AG04450 (cell line): ENCODE measurements around the gene CLN6. TPM values are rescaled to one million over a fixed set of nuclear protein-coding genes. Genes with fewer than 3 reads are reported as not detected.

Source experiments
- CTCF ChIA-PET: fragments of 300-600, 350-600 bp; formaldehyde crosslinking; extraction: SDS; loops from one replicate; lab custom pipeline; 2022; ENCODE audit warnings: antibody characterized with exemption, inconsistent platforms; lab: Charles Lee
- POLR2A ChIA-PET: fragments of 350-600 bp; formaldehyde crosslinking; extraction: SDS; loops from one replicate; lab custom pipeline; 2021; ENCODE audit warnings: antibody characterized with exemption, inconsistent platforms; lab: Yijun Ruan, JAX
- DNase-seq: peaks from one replicate; pipeline ENCODE4 v3.0.0-alpha.2; 2011; ENCODE audit warnings: low read depth, low spot score
- H3K27ac ChIP-seq: one replicate; pipeline ENCODE4 v1.5.1; 2012; ENCODE audit warnings: low read depth, low read length, control low read depth
- H3K27me3 ChIP-seq: one replicate; pipeline ENCODE4 v1.6.0; 2012; ENCODE audit warnings: low read length; ENCODE audit not compliant: control insufficient read depth, insufficient read depth
- H3K4me3 ChIP-seq: 2 replicates; pipeline ENCODE4 v1.5.1; 2011; ENCODE audit warnings: mild to moderate bottlenecking, low read depth, low read length, control low read depth
- H3K9me3 ChIP-seq: 2 replicates; pipeline ENCODE4 v1.5.1; 2012; ENCODE audit warnings: low read length; ENCODE audit not compliant: control insufficient read depth, insufficient read depth
- polyA plus RNA-seq: library from polyadenylated mRNA; depleted of rRNA; stranded (reverse); fragments of >200 nt; gene quantifications from 2 replicates; pipeline ENCODE4 v1.2.3, GENCODE V29; 2011
- TF ChIP-seq, protein P1 (sequence below): IDR thresholded peaks from 2 replicates; pipeline ENCODE4 v1.5.1; 2011; ENCODE audit warnings: low read depth, low read length, control low read depth, inconsistent platforms

Gene CLN6
- polyA plus RNA-seq, 1 experiment: 13.0 TPM

- H3K4me3 ChIP-seq: no peak overlapping the region
- no peak overlapping the region for H3K27ac ChIP-seq
- ChIA-PET POLR2A (no interaction called here), CTCF (interaction anchor here (1.4 kb wide), 1 partner anchor 18 kb away, joined by 6 read pairs; no protein-coding TSS in a partner anchor)
- H3K27me3 ChIP-seq: no peaks in the 10 kb centered on the region
- no peaks in the 10 kb centered on the region for H3K9me3 ChIP-seq
- DNase-seq: no peak
- TF ChIP-seq, protein P1, sequence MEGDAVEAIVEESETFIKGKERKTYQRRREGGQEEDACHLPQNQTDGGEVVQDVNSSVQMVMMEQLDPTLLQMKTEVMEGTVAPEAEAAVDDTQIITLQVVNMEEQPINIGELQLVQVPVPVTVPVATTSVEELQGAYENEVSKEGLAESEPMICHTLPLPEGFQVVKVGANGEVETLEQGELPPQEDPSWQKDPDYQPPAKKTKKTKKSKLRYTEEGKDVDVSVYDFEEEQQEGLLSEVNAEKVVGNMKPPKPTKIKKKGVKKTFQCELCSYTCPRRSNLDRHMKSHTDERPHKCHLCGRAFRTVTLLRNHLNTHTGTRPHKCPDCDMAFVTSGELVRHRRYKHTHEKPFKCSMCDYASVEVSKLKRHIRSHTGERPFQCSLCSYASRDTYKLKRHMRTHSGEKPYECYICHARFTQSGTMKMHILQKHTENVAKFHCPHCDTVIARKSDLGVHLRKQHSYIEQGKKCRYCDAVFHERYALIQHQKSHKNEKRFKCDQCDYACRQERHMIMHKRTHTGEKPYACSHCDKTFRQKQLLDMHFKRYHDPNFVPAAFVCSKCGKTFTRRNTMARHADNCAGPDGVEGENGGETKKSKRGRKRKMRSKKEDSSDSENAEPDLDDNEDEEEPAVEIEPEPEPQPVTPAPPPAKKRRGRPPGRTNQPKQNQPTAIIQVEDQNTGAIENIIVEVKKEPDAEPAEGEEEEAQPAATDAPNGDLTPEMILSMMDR: no peak
Measured at GRCh38 chr15:68192804-68193486, 36.6 kb downstream of the CLN6 start.

- CTCF ChIA-PET: interaction anchor here (1.6 kb wide), 1 partner anchor 19 kb away, joined by 5 read pairs; no protein-coding TSS in a partner anchor
- POLR2A ChIA-PET: no interaction called here
- no peak for DNase-seq
- Histone ChIP-seq H3K27me3 (no peaks in the 10 kb centered on the region), H3K9me3 (no peaks in the 10 kb centered on the region), H3K4me3 (no peak overlapping the region), H3K27ac (no peak overlapping the region)
- TF ChIP-seq, protein P1: no peak
Measured at GRCh38 chr15:68192117-68192516, 37.4 kb downstream of the CLN6 start.

DNA sequence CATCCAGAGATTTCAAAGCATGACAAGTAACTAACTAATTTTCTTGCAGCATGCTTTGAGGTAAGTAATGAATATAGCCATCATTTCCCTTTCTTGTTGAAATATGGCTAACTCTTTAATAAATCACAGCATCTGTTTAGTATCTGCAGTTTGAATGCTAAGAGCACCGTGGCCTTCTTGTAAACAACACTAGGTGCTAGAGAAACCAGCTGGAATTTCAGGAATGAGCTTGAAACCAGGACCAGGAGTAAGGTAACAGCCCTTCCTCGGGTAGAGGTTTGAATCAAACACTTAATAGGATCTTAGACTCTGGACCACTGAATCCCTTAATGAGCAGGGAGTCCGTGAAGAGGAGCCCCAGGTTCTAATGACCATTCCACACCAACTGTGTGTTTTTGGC lies 38.0 kb downstream of the CLN6 start:
- TF ChIP-seq, protein P1: no peak
- H3K27ac ChIP-seq: no peak overlapping the region
- no peaks in the 10 kb centered on the region for H3K9me3 ChIP-seq
- H3K27me3 ChIP-seq: no peaks in the 10 kb centered on the region
- H3K4me3 ChIP-seq: no peak overlapping the region
- ChIA-PET POLR2A (no interaction called here), CTCF (interaction anchor here (1.6 kb wide), 1 partner anchor 19 kb away, joined by 5 read pairs; no protein-coding TSS in a partner anchor)
- DNase-seq: no peak

GRCh38 chr15:68190048-68190447 lies 39.5 kb downstream of the CLN6 start:
- CTCF ChIA-PET: no interaction called here
- H3K4me3 ChIP-seq: no peak overlapping the region

GRCh38 chr15:68188647-68189046 lies 40.9 kb downstream of the CLN6 start:
- DNase-seq: no peak
- POLR2A ChIA-PET: no interaction called here
- CTCF ChIA-PET: interaction anchor here (0.5 kb wide), 1 partner anchor 671 kb away, joined by 3 read pairs; no protein-coding TSS in a partner anchor
- H3K4me3 ChIP-seq: no peak overlapping the region
- no peaks in the 10 kb centered on the region for H3K9me3 ChIP-seq
- no peaks in the 10 kb centered on the region for H3K27me3 ChIP-seq
- TF ChIP-seq, protein P1: no peak
- no peak overlapping the region for H3K27ac ChIP-seq

More at GRCh38 chr15:68190048-68190447, 39.5 kb downstream of the CLN6 start:
- Histone ChIP-seq H3K9me3 (no peaks in the 10 kb centered on the region), H3K27ac (no peak overlapping the region), H3K27me3 (no peaks in the 10 kb centered on the region)
- no peak for DNase-seq
- POLR2A ChIA-PET: no interaction called here
- TF ChIP-seq, protein P1: no peak
